Coronary artery (tissue), 2 donors: ENCODE results near the gene SLC35B2.
A peak's percentile ranks its signal among the peaks of the same experiment; 100 is the strongest.

Experiments used
- DNase-seq: peaks from one replicate; pipeline ENCODE4 v3.0.0-alpha.2; 2017; ENCODE audit warnings: low spot score
- H3K27ac ChIP-seq, 2 donors: fragments of 200-600 bp; sonication (generic); one replicate each; pipeline ENCODE4 v1.5.1; 2016 to 2019
- H3K4me3 ChIP-seq: fragments of 200-600 bp; sonication (generic); 2 replicates; pipeline ENCODE4 v1.5.1; 2016; ENCODE audit warnings: mild to moderate bottlenecking, moderate library complexity
- TF ChIP-seq, protein P1 (sequence below): fragments of 200-600 bp; sonication (generic); IDR thresholded peaks from one replicate; pipeline ENCODE4 v1.5.1; 2019; ENCODE audit warnings: antibody characterized with exemption

The SLC35B2 gene

GRCh38 chr6:44246663-44247337 lies 10.5 kb downstream of the SLC35B2 start, which contains the start of gene HSP90AB1:
HSP90AB1 (plus strand) TSS chr6:44247101; CDS start chr6:44248630, 1,529 bp downstream.
- TF ChIP-seq, protein P1, sequence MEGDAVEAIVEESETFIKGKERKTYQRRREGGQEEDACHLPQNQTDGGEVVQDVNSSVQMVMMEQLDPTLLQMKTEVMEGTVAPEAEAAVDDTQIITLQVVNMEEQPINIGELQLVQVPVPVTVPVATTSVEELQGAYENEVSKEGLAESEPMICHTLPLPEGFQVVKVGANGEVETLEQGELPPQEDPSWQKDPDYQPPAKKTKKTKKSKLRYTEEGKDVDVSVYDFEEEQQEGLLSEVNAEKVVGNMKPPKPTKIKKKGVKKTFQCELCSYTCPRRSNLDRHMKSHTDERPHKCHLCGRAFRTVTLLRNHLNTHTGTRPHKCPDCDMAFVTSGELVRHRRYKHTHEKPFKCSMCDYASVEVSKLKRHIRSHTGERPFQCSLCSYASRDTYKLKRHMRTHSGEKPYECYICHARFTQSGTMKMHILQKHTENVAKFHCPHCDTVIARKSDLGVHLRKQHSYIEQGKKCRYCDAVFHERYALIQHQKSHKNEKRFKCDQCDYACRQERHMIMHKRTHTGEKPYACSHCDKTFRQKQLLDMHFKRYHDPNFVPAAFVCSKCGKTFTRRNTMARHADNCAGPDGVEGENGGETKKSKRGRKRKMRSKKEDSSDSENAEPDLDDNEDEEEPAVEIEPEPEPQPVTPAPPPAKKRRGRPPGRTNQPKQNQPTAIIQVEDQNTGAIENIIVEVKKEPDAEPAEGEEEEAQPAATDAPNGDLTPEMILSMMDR = no peak
- Histone ChIP-seq H3K27ac (peak within 1 kb of the TSS; percentile 100), H3K4me3 (peak within 1 kb of the TSS; percentile 79)
- DNase-seq = peak; percentile 98

GRCh38 chr6:44245912-44246662 lies 11.2 kb downstream of the SLC35B2 start:
- peak; percentile 93 for DNase-seq
- TF ChIP-seq, protein P1 = no peak
- H3K4me3 ChIP-seq = peak overlapping the region; percentile 79

DNA sequence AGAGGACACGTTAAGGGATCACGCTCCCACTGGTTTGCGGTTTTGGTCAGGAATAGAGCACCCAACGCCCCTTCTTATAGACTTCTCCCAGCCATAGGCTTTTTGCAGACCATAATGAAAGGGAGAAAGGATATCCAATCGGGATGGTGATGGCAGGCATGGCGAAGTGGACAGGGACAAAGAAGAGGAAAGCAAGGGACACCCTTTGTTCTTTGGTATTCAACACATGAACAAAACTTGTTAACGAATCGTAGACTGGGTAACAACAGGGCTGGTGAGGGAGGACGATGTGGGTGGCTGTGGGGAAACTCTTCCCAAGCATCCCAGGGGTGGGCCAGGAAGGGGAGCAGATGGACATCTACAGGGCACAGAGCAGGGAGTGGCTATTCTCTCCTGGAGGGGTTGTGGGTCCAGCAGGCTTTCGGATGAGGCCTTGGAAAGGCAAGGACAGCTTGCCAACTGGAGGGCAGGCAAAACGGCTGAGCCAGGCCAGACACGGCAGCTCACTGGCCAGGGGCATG lies 11.9 kb downstream of the SLC35B2 start:
- H3K4me3 ChIP-seq = peak overlapping the region; percentile 79
- peak overlapping the region; percentile 100 for H3K27ac ChIP-seq
- DNase-seq = no peak
- TF ChIP-seq, protein P1 = no peak

More at GRCh38 chr6:44245912-44246662, 11.2 kb downstream of the SLC35B2 start:
- H3K27ac ChIP-seq = peak overlapping the region; percentile 100

DNA sequence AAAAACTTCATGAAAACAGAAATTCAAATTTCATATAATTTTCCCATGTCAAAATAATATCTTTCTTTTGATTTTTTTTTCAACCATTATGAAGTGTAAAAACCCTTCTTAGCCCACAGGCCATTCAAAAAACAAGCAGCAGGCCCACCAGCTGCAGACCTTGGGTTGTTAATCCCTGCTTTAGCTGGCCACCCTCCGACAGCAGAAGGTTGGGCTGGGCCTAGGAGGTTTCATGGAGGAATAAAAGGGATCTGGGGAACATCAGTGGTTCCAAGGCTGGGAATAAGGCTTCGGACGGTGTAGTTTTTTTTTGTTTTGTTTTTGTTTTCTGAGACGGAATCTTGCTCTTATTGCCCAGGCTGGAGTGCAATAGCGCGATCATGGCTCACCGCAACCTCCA lies 14.0 kb downstream of the SLC35B2 start:
- Histone ChIP-seq H3K4me3 (no peak overlapping the region), H3K27ac (no peak overlapping the region)
- TF ChIP-seq, protein P1 = no peak
- DNase-seq = no peak

DNA sequence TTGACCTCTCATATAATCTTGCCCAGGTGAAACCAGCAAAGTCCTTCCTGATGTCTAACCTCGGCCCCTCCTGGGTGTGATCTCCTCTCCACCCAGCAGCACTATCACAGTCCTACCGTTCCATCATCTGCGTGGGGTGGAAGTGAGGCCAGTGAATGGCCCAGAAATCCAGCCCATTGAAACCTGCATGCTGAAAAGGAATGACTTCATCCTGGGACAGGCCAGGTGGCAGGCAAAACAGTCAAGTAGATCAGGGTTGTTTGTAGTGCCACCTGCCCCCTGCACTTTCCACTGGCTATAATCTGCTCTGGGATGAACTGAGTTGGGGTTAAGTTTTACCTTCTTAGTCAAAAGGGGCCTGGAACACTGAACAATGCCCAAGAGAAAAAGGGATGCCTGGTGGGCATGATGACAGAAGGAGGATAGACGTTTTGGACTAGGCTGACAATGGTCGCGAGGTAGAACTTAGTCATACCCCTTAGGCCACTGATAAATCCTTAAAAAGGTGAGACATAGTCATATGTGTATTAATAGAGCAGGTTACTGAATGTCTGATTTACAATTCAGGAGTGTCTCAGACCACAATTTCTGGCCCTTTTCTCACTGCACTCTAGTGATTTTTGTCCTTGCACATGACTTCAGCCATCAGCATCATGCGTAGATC lies 18.5 kb downstream of the SLC35B2 start:
- DNase-seq = no peak
- TF ChIP-seq, protein P1 = no peak
- peak overlapping the region; percentile 98 to 99 for H3K27ac ChIP-seq

GRCh38 chr6:44237813-44238433 lies 19.4 kb downstream of the SLC35B2 start:
- TF ChIP-seq, protein P1 = peak; percentile 97
- peak overlapping the region; percentile 76 for H3K4me3 ChIP-seq
- DNase-seq = peak; percentile 91
- H3K27ac ChIP-seq = peak overlapping the region; percentile 98 to 99

More for the DNA sequence above, 18.5 kb downstream of the SLC35B2 start:
- H3K4me3 ChIP-seq = no peak overlapping the region
